GM13977 (cell line): ENCODE data around the gene IL1RAPL1.

ENCODE experiments used
- DNase-seq: peaks from one replicate; pipeline ENCODE4 v3.0.0; 2012; ENCODE audit warnings: low spot score
- in situ Hi-C: fragments of 300-500 bp; cut with MboI; formaldehyde crosslinking; loops from one replicate; pipeline ENCODE4 v1.12.0; 2022; ENCODE audit warnings: low sequenced_read_pairs, low pct_unique_long_range_greater_than_20kb, mixed read lengths, inconsistent platforms; ENCODE audit not compliant: unreplicated experiment
- TF ChIP-seq, protein P1 (sequence below): IDR thresholded peaks from 2 replicates; pipeline ENCODE4 v1.5.1; 2012; ENCODE audit warnings: mild to moderate bottlenecking, control low read depth; ENCODE audit not compliant: insufficient read depth; ENCODE audit errors: extremely low read depth, missing control alignments

Gene IL1RAPL1

DNA sequence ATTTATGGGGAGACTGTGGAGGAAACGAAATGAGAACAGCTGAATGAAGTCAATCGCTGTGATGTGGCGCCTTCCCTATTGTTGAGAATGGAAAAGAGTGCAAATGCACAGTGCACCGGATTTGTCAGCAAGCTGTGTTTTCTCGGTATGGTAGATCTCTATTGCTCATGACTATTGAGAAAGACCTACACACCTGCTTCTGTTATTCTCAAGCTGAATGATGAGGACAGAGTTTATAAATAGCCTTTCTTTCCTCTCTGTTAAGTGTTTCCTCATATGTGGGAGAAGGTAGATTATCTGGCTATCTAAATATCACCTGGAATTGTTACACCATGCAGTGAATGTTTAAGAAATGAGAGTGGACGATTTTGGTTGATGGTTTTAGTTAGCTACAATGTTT is 650.7 kb downstream of the IL1RAPL1 start:
- TF ChIP-seq, protein P1, sequence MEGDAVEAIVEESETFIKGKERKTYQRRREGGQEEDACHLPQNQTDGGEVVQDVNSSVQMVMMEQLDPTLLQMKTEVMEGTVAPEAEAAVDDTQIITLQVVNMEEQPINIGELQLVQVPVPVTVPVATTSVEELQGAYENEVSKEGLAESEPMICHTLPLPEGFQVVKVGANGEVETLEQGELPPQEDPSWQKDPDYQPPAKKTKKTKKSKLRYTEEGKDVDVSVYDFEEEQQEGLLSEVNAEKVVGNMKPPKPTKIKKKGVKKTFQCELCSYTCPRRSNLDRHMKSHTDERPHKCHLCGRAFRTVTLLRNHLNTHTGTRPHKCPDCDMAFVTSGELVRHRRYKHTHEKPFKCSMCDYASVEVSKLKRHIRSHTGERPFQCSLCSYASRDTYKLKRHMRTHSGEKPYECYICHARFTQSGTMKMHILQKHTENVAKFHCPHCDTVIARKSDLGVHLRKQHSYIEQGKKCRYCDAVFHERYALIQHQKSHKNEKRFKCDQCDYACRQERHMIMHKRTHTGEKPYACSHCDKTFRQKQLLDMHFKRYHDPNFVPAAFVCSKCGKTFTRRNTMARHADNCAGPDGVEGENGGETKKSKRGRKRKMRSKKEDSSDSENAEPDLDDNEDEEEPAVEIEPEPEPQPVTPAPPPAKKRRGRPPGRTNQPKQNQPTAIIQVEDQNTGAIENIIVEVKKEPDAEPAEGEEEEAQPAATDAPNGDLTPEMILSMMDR: no peak
- in situ Hi-C loops: no loop called here
- DNase-seq: no peak

DNA sequence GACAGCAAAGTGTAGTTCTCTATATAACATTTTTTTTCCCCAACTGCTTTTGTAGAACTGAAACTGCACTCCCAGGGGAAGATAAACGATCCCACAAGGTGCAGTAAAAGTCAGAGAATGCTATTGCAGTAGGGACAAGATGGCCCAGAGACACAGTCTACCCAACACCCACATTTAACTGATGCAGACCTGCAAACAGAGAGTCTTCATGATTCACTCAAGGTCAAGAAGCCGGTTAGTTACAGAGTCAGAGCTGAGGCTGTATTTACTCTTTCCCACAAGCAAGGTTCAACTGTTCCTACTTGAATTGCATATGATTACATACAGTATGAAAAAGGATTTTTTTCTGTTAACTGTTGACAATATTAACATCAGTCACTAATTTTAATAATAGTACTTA is 654.6 kb downstream of the IL1RAPL1 start:
- no peak for DNase-seq
- TF ChIP-seq, protein P1: no peak
- in situ Hi-C loops: no loop called here

DNA sequence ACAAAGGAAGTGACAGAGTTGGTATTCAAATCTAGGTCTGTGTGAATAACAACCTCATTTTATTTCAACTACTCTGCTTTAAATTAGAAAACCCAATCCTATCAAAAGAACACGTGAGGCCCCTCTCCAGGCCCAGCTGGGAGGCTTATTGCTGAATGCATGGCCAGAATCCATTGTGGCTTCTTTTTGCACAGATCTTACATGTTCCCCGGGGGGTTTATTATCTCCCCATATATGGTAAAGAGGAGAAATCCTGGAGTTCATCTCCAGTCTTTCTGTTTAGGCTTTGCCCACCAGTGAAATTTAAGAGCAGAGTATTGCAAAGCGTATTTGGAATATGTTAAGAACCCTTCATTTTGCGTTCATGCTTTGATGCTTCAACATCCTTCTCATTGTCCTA is 655.6 kb downstream of the IL1RAPL1 start:
- TF ChIP-seq, protein P1: no peak
- in situ Hi-C loops: no loop called here

DNA sequence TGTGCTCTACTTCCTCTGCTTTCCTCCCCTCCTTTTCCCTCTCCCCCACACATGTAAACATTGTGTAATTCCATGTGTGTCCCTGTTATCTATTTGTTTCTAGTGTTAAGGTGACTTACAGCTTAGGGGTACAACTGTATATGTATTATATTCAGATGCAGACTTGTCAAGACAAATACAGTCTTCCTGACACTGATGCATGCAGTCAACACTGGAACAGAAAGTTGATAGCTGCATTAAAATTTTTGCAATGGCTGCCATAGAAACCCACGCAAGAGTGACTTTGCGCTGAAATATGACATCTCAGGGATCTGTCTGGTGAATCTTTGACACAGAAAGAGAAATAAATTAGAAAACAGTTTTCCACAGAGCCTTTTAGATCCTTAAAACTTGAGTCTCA is 656.7 kb downstream of the IL1RAPL1 start:
- in situ Hi-C loops: no loop called here
- TF ChIP-seq, protein P1: no peak
- no peak for DNase-seq

More for the DNA sequence above, 655.6 kb downstream of the IL1RAPL1 start:
- DNase-seq: no peak

DNA sequence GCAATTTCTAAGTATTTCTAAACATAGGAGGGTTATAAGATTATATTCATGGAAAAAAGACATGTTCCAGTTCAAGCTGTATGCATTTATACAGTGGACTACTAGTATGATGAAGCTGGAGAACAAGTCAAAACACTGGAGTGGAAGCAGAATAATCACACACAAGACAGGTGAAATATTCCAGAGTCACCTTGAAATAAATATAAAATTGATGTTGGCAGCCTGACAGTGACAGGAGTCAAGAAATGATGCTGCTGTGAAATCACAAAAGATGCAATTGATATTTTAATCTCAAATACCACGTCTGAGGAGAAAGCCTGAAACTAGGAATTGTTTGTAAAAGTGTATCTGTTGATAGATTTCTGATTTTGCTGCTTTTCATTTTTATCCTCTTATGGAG is 667.3 kb downstream of the IL1RAPL1 start:
- TF ChIP-seq, protein P1: no peak
- in situ Hi-C loops: no loop called here
- no peak for DNase-seq

DNA sequence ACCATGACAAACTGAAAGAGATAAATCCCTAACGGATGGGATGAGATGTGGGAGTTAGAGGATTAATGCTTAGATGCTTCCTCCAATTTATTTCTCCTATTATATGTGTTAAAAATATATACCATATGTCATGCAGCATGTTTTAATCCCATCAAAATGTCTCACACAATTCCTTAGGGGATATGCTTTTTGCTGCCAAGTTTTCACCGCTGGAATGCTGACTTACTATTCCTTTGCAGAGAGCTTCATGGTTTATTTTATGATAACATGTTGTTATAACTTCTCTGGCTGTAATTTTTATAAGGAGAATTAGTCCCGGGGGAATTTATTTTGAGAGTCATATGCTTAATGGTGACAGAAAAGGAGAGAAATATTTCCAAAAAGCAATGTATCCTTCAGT is 670.3 kb downstream of the IL1RAPL1 start:
- in situ Hi-C loops: no loop called here
- TF ChIP-seq, protein P1: no peak
- no peak for DNase-seq

DNA sequence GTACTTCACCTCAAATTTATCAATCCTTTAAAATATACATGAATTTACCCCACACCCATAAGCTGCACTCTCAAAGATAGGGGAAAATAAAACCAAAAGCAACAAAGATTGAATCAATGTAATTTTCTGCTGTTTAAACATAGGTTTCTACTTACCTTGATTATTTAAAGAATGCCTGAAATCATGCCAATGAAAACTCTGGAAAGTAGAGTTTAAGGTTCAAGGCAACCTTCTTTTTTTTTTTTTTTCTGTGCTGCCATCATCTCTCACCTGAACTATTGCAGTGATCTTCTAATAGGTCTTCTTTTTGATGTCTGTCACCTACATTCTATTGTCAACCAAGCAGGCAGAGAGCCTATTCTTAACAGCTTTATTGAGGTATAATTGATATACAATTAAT is 682.1 kb downstream of the IL1RAPL1 start:
- in situ Hi-C loops: no loop called here
- DNase-seq: no peak
- TF ChIP-seq, protein P1: no peak
